ENCODE results near the gene ELAVL2. TPM values are rescaled to one million over a fixed set of nuclear protein-coding genes. Genes with fewer than 3 reads are reported as not detected.
A peak's percentile ranks its signal among the peaks of the same experiment; 100 is the strongest.

The ELAVL2 gene
- total RNA-seq, 1 experiment from 2014 or later = 16.8 TPM

DNA sequence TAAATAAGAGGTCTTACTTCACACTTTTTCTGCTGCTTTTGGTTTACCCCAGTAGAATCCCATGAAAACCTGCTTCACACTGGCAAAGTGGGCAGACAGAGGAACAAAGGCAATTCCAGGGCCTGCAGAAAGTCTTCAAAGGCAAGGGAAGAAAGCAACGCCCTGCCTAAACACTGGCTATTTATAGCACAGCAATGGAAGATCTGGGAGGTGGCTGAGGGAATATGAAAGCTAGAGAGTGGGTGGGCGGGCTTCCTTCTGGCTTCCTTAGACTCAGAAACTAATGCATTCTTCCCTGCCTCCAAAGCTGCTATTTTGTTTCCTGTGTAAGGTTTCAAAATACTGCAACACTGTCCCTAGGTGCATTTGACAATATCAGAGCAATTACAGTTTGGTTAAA lies 46.8 kb downstream of the ELAVL2 start:
- peak overlapping the region; percentile 42 to 97 (median 95); a peak in 6 of 7 replicates for H3K27ac Mint-ChIP-seq
- no peaks in the 10 kb centered on the region for H3K9me3 Mint-ChIP-seq
- peak; percentile 39 for DNase-seq
- peaks cover 46% of the 10 kb centered on the region; the same call in 1 of the 2 replicates for H3K79me2 ChIP-seq (ENCODE audit: insufficient read depth, low read length)
- no peak overlapping the region for H2BK20ac ChIP-seq (ENCODE audit: low read depth, low read length, poor library complexity, severe bottlenecking)
- WGBS (ENCODE audit: extremely low coverage, insufficient read length, low lambda C conversion rate) = no CpG with 5 or more reads among the region's 2 CpGs
- H2AK5ac ChIP-seq (ENCODE audit: insufficient read length, low read length) = no peak overlapping the region
- TF ChIP-seq CTCF (conservative IDR thresholded peaks at IDR 0.05) = no peak
- H3K18ac ChIP-seq (ENCODE audit: insufficient read length, low read depth, low read length) = no peak overlapping the region
- no peak overlapping the region for H4K8ac ChIP-seq (replicated peaks; ENCODE audit: insufficient read length, low read depth, low read length)
- H3K9ac ChIP-seq (ENCODE audit: extremely low read depth, insufficient read length, low read length) = no peak overlapping the region
- H3K4me1 ChIP-seq (ENCODE audit: insufficient read depth, low read length) = peaks cover 29% of the 10 kb centered on the region; the same call in 1 of the 2 replicates
- no peaks in the 10 kb centered on the region for H4K20me1 ChIP-seq (ENCODE audit: control insufficient read depth, insufficient read depth, insufficient read length)
- peak overlapping the region; percentile 60 for H3K27ac ChIP-seq (ENCODE audit: insufficient read length, low read depth, low read length)
- no peaks in the 10 kb centered on the region for H3K27me3 Mint-ChIP-seq (ENCODE audit: low read depth)
- H3K4me2 ChIP-seq (ENCODE audit: insufficient read depth, insufficient read length, low read length) = peak overlapping the region; percentile 38
- no peak overlapping the region for H3T11ph ChIP-seq (ENCODE audit: low read length)
- H2BK120ac ChIP-seq (ENCODE audit: low read depth, low read length, poor library complexity, severe bottlenecking) = no peak overlapping the region
- H3K23me2 ChIP-seq (ENCODE audit: insufficient read length, low read depth, low read length, poor library complexity, severe bottlenecking) = no peaks in the 10 kb centered on the region
- no peak overlapping the region for H2AFZ ChIP-seq (ENCODE audit: low read length)
- H3K27me3 ChIP-seq (ENCODE audit: insufficient read depth, low read length) = no peaks in the 10 kb centered on the region
- H3K56ac ChIP-seq (ENCODE audit: insufficient read length, low read depth, low read length) = no peak overlapping the region
- no peak overlapping the region for H2BK12ac ChIP-seq (ENCODE audit: insufficient read length, low read depth, low read length)
- H2BK15ac ChIP-seq (ENCODE audit: low read depth, low read length) = no peak overlapping the region
- no peak overlapping the region for H3K23ac ChIP-seq (ENCODE audit: insufficient read length, low read depth, low read length)
- no peak overlapping the region for H3K4ac ChIP-seq (ENCODE audit: low read depth, low read length)
- peaks cover 0 to 3% (median 0%) of the 10 kb centered on the region in 3 experiments; a peak in 1 of 7 replicates for H3K36me3 Mint-ChIP-seq (ENCODE audit: insufficient read depth in 1 of 3, low read depth in 3 of 3)
- no peak overlapping the region for H4K91ac ChIP-seq (ENCODE audit: insufficient read length, low read depth, low read length)
- no peaks in the 10 kb centered on the region for H3K79me1 ChIP-seq (ENCODE audit: insufficient read depth, low read depth, low read length, poor library complexity, severe bottlenecking)
- H4K5ac ChIP-seq (ENCODE audit: insufficient read length, low read depth, low read length) = no peak overlapping the region
- peaks cover 74 to 77% of the 10 kb centered on the region in 2 experiments for H3K4me1 Mint-ChIP-seq
- peak overlapping the region; percentile 14 to 19; a peak in 2 of 5 replicates for H3K4me3 Mint-ChIP-seq
- no peaks in the 10 kb centered on the region for H3K9me3 ChIP-seq (ENCODE audit: control insufficient read depth, low read depth, low read length)
- H3K14ac ChIP-seq (ENCODE audit: insufficient read depth, low read length) = no peak overlapping the region
- no peak overlapping the region for H2BK5ac ChIP-seq (ENCODE audit: insufficient read length, low read length)
